VCaP (cell line): ENCODE results near the gene BCL7B.

Experiments
- H3K27ac ChIP-seq: fragments of 450-650 bp; 2 replicates; pipeline ENCODE4 v1.5.1; 2017
- CTCF ChIP-seq: fragments of 450-650 bp; conservative IDR thresholded peaks from 2 replicates; pipeline ENCODE4 v1.5.1; 2017; ENCODE audit warnings: mild to moderate bottlenecking, moderate library complexity

Gene BCL7B

GRCh38 chr7:73578342-73579128 is 21.0 kb upstream of the BCL7B start, which contains the start of gene TBL2:
TSS of gene TBL2 (minus strand) at chr7:73578579. CDS start at chr7:73578549, 30 bp downstream.
- peak within 1 kb of the TSS; percentile 94 for H3K27ac ChIP-seq
- TF ChIP-seq CTCF = no peak; the same call in 1 of the 2 replicates

GRCh38 chr7:73577627-73578341 is 20.3 kb upstream of the BCL7B start:
- no peak for TF ChIP-seq CTCF
- H3K27ac ChIP-seq = peak overlapping the region; percentile 94

GRCh38 chr7:73573791-73574190 is 16.3 kb upstream of the BCL7B start:
- H3K27ac ChIP-seq = no peak overlapping the region
- no peak for TF ChIP-seq CTCF

- no peak overlapping the region for H3K27ac ChIP-seq
- TF ChIP-seq CTCF = no peak
Observed at GRCh38 chr7:73573276-73573675, 15.8 kb upstream of the BCL7B start.

- no peak for TF ChIP-seq CTCF
Observed at GRCh38 chr7:73572767-73573186, 15.3 kb upstream of the BCL7B start.

GRCh38 chr7:73570977-73571376 is 13.5 kb upstream of the BCL7B start:
- no peak for TF ChIP-seq CTCF

More at GRCh38 chr7:73572767-73573186, 15.3 kb upstream of the BCL7B start:
- no peak overlapping the region for H3K27ac ChIP-seq

GRCh38 chr7:73570521-73570920 is 13.0 kb upstream of the BCL7B start:
- no peak for TF ChIP-seq CTCF
- H3K27ac ChIP-seq = no peak overlapping the region

More at GRCh38 chr7:73570977-73571376, 13.5 kb upstream of the BCL7B start:
- no peak overlapping the region for H3K27ac ChIP-seq
